Right renal pelvis (tissue), 4 donors: ENCODE measurements around the gene ZFYVE28. TPM values are rescaled to one million over a fixed set of nuclear protein-coding genes. Genes with fewer than 3 reads are reported as not detected.

Experiments used
- DNase-seq, 4 donors: peaks; one replicate each; pipeline ENCODE4 v3.0.0-alpha.2; 2013; ENCODE audit warnings: low read depth in 4 of 4, low spot score in 3 of 4, missing footprints in 1 of 4
- polyA plus RNA-seq, 4 donors: library from polyadenylated mRNA; unstranded; fragments of 120-200 nt; gene quantifications; one replicate each; pipeline ENCODE4 v1.2.1, GENCODE V29; 2013; ENCODE audit not compliant: insufficient read length in 4 of 4

The ZFYVE28 gene
- polyA plus RNA-seq, 4 donors, result 1.9 to 3.0 (median 2.5) TPM

GRCh38 chr4:2265113-2266110 lies 153.0 kb downstream of the ZFYVE28 start:
- no peak for DNase-seq

- no peak for DNase-seq
These were observed 153.9 kb downstream of the ZFYVE28 start for GRCh38 chr4:2264481-2265041.

DNA sequence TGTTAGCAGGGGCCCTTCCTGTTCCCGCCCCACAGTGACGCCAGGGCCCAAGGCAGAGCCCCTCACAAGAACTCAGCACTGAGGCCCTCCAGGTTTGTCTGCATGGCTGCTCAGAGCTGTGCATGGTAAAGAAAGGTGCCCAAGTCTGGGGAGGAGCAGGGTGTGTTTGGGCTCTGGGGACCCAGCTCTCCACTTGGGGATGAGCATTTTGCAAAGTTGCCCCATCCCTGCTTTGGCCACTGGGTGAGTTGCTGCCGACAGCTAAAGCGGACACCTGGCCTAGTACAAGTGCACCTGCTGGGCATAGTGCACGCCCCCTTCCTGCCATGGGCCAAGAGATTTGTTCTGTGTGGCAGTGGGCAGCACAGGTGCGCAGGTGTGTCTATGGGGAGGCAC lies 154.5 kb downstream of the ZFYVE28 start:
- no peak for DNase-seq

DNA sequence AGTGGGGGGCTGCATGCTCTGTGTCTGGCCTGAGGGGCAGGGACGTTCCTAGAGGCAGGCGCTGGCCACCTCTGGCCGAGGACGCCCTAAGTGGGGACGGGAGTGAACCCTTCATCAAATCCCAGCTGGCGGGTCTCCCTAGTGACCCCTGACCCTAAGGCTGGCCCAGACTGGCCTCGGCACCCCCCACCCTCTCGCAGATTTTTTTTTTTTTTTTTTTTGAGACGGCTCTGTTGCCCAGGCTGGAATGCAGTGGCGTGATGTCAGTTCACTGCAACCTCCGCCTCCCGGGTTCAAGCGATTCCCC lies 155.5 kb downstream of the ZFYVE28 start:
- no peak for DNase-seq

DNA sequence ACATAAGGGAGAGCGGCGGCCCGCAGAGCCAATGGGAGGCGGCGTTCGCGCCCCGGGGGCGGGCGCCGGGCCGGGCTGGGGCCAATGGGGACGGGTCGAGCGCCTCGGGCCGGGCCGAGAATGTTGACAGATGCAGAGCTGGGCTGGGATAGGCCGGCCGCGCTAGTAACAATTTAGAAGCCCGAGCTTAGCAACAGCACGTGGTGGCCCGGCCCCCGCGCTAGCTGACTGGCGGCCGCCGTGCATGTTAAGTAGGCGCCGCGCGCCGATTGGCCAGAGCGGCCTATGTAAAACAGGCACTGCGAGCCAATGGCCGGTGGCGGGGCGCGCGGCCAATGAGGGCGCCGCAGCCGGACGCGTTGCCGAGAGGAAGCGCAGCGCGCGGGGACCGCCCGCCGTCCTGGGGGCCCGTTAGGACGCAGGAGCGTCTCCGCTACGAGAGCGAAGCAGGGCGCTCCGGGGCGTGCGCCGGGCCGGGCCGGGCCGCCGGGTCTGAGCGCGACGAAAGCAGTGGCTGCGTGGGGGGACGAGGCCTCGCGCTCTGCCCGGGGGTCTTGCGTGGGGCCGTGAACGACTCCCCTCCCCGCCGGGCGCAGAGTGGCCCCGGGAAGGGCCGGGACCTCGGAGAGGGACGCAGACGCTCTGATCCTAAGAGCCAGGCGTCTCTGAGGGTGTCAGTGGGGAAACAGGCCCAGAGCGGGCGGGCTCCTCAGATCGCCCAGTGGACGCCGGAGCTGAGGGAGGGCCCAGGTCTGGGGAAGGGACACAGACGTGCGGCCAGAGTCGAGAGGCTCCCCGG lies 156.1 kb downstream of the ZFYVE28 start:
- peak; percentile 93 to 99 (median 98) for DNase-seq

DNA sequence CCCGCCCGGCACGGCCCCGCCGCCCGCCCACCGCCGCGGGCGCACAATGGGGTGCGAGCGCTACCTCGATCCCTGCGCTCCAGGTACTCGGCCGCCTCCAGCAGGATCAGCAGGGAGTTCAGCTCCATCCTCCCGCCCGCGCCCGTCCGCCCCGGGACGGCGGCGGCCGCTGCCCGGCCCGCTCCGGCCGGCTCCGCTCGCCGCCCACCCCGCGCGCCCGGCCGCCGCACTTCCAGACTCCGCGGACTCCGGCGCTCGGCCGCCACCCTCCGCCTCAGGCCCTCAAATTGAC lies 156.6 kb downstream of the ZFYVE28 start, which contains the start of gene MXD4:
MXD4 (minus strand) TSS at position 257 of the 292 bp plus-strand sequence; CDS start at position 128, 129 bp downstream.
- no peak for DNase-seq

DNA sequence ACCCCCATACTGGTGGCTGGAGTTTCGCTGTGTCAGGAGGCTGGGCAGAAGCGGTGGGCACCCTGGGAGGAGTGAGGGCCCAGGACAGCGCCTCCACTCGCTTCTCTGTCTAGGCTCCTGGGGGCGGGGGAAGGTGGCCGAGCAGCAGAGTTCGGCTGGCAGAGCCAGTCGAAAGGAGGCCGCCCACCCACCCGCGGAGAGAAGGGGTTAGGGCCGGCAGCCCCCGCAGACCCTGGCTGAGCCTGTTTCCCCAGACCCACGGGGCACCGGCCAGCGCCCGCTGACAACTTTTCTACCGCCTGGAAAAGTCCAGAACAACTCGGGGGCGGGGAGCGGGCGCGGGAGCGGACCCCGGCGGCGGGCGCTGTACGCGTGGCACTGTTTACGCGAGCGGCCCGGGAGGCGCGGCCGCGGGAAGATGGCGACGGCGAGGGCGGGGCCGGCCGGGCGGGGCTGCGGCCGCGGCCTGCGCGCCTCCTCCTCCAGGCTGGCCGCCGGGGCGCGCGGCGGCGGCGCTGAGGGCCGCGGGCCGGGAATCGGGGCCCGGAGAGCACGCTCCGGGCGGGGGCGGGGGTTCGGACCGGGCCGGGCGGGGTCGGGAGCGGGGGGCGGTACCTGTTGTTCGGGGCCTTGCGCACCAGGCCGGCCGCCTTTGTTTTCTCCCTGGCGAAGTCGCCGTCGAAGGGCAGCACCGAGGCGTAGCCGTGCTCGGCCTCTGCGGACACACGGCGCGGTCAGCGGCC lies 157.2 kb downstream of the ZFYVE28 start:
- no peak for DNase-seq

GRCh38 chr4:2260344-2261109 lies 157.9 kb downstream of the ZFYVE28 start:
- no peak for DNase-seq

DNA sequence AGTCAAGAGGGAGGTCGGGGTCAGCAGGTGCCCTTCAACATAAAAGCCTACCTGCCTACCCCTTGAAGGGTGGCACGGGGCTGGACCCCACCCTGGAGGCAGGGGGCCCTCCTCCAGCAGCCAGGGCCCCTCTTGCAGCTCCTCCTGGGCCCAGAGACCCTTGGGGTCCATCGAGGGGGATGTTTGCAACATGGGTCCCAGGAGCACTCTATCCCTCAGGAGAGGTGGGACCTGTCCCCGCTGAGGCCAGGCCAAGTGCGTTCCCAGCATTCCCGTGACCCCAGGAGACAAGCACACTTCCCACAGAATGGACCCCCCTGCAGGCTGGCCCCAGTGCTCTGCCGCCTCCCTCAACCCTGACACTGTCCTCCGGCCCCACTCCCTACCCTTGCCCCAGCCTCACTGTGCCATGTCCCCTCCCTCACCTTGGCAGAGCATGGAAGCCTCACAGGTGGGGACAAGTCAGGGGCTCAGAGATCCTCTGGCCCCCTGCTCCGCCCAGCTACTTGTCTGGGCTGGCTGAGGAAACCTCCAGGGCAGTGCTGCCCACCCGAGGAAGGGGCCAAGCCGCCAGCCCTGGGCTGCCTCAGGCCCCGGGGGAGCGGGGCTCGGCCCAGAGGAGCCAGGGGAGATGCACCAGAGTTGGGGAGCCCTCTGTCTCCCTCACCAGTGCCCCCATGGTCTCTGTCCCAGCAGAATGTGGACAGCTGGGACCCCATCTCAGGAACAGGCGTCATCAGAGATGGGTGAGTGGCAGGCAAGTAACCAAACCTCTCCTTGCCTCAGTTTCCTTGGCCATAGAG lies 158.7 kb downstream of the ZFYVE28 start:
- DNase-seq, result no peak

GRCh38 chr4:2259036-2259540 lies 159.4 kb downstream of the ZFYVE28 start:
- DNase-seq, result no peak

- no peak for DNase-seq
These were observed 160.1 kb downstream of the ZFYVE28 start for GRCh38 chr4:2258091-2259035.

DNA sequence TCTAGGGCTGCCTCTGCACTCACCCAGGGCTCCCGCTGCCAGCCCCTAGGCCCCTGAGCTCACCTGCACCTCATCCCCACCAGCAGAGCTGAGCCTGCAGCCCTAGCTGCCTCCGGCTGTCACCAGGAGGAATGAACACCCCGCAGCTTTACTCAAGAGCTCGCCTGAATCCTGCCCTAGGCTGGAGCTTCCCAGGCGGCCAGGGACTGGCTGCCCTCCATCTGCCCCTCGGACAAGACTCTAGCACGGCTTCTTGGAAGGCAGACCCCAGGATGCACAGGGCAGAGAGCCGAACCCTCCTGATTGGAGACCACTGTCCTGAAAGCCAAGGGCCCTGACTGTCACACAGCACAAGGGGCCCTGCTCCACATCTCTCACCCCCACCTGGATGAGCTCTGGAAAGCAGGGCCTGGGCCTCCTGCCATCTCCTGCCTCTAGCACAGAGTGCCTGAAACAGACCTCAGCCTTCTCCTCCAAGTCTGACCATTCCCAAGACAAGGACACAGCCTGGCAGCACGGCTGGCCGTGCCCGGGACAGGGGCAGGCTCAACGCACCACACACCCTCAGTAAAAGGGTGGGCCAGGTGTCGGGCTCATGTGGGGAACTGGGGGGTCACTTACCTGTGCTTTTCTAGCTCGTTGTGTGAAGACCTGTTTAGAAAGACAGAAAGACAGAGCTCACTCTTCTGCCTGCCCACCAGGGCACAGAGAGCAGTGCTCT lies 160.9 kb downstream of the ZFYVE28 start:
- no peak for DNase-seq

GRCh38 chr4:2256781-2257191 lies 161.7 kb downstream of the ZFYVE28 start:
- DNase-seq, result no peak

- DNase-seq, result no peak
These were observed 162.2 kb downstream of the ZFYVE28 start for GRCh38 chr4:2256156-2256731.

DNA sequence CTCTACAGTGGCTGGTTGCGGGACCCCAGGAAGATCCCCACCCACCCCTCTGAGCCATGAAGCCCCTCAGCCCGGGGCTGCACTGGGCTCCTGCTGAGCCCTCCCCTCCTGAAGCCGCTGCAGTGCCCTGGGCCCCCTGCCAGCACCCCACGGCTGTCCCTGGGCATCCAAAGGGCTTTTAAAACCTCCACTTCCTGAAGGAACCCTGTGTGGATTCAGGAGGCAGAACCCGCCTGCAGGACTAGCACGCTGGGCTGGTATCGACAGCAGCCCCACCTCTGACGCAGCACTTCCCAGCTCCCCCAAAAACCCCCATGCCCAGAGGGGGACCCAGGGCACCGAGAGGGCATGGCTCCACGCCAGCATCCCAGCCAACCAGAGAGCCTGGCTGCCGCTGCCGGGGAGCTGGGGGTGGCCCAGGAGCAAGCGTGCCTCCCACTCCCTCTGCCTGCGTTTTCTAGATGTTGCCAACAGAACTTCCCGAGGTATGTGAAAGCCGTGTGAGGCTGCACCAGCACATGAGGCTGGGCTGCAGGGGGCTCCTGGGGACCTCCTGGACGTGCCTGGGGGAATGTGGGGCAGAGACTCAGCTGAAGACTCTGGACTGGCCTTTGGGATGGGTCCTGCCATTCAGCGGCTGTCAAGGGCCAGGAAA lies 162.8 kb downstream of the ZFYVE28 start:
- DNase-seq, result peak in 1 of 4 donors; percentile 12
